DOHH2 (cell line): Measurements from ENCODE around the gene SLC37A1.

ENCODE experiments used
- H3F3A ChIP-seq: fragments of 200-600 bp; sonication (generic), shearing (Covaris generic); 2 replicates; pipeline ENCODE4 v1.6.0; 2016; ENCODE audit warnings: antibody characterized with exemption, mild to moderate bottlenecking; ENCODE audit not compliant: control insufficient read depth, insufficient read depth
- H3K27ac ChIP-seq: fragments of 200-600 bp; sonication (generic); 2 replicates; pipeline ENCODE4 v1.5.1; 2014; ENCODE audit warnings: low read depth, mild to moderate bottlenecking, low read length, moderate library complexity
- H3K27me3 ChIP-seq: fragments of 200-600 bp; sonication (generic); 2 replicates; pipeline ENCODE4 v1.6.1; 2014; ENCODE audit warnings: mild to moderate bottlenecking, low read length, mixed read lengths; ENCODE audit not compliant: control insufficient read depth
- H3K36me3 ChIP-seq: fragments of 200-600 bp; sonication (generic); 2 replicates; pipeline ENCODE4 v1.6.1; 2014; ENCODE audit warnings: mild to moderate bottlenecking, low read length, moderate library complexity, mixed read lengths; ENCODE audit not compliant: control insufficient read depth
- H3K4me1 ChIP-seq: fragments of 200-600 bp; sonication (generic); 2 replicates; pipeline ENCODE4 v1.6.1; 2014; ENCODE audit warnings: mild to moderate bottlenecking, low read length, mixed read lengths; ENCODE audit not compliant: control insufficient read depth
- H3K4me2 ChIP-seq: fragments of 200-600 bp; sonication (generic); 2 replicates; pipeline ENCODE4 v1.6.0; 2014; ENCODE audit warnings: mild to moderate bottlenecking, low read length, moderate library complexity
- H3K4me3 ChIP-seq: fragments of 200-600 bp; sonication (generic); 2 replicates; pipeline ENCODE4 v1.5.1; 2014; ENCODE audit warnings: mild to moderate bottlenecking, low read length, mixed read lengths
- H3K79me2 ChIP-seq: fragments of 200-600 bp; sonication (generic); 2 replicates; pipeline ENCODE4 v1.6.1; 2014; ENCODE audit warnings: mild to moderate bottlenecking, low read length, mixed read lengths; ENCODE audit not compliant: control insufficient read depth
- H3K9me2 ChIP-seq: fragments of 200-600 bp; sonication (generic); replicated peaks from 2 replicates; pipeline ENCODE4 v1.6.1; 2014; ENCODE audit warnings: mild to moderate bottlenecking, low read length, mixed read lengths; ENCODE audit not compliant: control insufficient read depth
- H3K9me3 ChIP-seq: fragments of 200-600 bp; sonication (generic); 2 replicates; pipeline ENCODE4 v1.6.1; 2014; ENCODE audit warnings: antibody characterized with exemption, low read length, mixed read lengths; ENCODE audit not compliant: control insufficient read depth, insufficient read depth
- H4K20me1 ChIP-seq: fragments of 200-600 bp; sonication (generic); 2 replicates; pipeline ENCODE4 v1.6.0; 2014; ENCODE audit warnings: low read depth, mild to moderate bottlenecking, antibody characterized with exemption, low read length, moderate library complexity; ENCODE audit not compliant: control insufficient read depth, insufficient read depth
- EZH2phosphoT487 ChIP-seq: fragments of 200-600 bp; sonication (generic); IDR thresholded peaks from 2 replicates; pipeline ENCODE4 v1.6.1; 2017; ENCODE audit warnings: borderline replicate concordance, mild to moderate bottlenecking, antibody characterized with exemption, low read length, moderate library complexity, mixed read lengths
- TF ChIP-seq, protein P1 (sequence below): fragments of 200-600 bp; sonication (generic); IDR thresholded peaks from one replicate; pipeline ENCODE4 v1.5.1; 2014; ENCODE audit warnings: antibody characterized with exemption, mild to moderate bottlenecking, low read depth, low read length; ENCODE audit not compliant: poor library complexity, severe bottlenecking

The SLC37A1 gene

DNA sequence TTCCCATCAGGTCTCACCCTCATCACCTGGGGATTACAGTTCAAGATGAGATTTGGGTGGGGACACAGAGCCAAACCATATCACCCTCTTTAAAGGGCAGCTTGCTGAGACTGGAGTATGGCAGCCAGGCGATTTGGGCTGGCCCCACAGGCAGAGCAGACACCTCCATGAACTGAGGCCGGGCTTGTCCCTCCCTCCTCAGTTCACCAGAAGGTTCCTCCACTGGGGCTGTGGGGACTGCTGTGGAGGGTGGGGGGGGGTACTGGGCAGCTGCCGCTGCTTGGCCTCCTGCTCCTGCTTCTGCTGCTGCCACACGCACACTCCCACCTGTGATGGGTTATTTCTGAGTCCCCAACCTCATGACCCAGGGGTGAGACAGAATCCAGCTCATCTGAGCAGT is 85.8 kb downstream of the SLC37A1 start:
- H3K9me3 ChIP-seq: peaks cover 4% of the 10 kb centered on the region; the same call in 1 of the 2 replicates
- H3F3A ChIP-seq: no peaks in the 10 kb centered on the region
- no peaks in the 10 kb centered on the region for H3K9me2 ChIP-seq
- no peaks in the 10 kb centered on the region for H3K36me3 ChIP-seq
- H3K4me3 ChIP-seq: no peak overlapping the region
- no peaks in the 10 kb centered on the region for H3K79me2 ChIP-seq
- TF ChIP-seq, protein P1, sequence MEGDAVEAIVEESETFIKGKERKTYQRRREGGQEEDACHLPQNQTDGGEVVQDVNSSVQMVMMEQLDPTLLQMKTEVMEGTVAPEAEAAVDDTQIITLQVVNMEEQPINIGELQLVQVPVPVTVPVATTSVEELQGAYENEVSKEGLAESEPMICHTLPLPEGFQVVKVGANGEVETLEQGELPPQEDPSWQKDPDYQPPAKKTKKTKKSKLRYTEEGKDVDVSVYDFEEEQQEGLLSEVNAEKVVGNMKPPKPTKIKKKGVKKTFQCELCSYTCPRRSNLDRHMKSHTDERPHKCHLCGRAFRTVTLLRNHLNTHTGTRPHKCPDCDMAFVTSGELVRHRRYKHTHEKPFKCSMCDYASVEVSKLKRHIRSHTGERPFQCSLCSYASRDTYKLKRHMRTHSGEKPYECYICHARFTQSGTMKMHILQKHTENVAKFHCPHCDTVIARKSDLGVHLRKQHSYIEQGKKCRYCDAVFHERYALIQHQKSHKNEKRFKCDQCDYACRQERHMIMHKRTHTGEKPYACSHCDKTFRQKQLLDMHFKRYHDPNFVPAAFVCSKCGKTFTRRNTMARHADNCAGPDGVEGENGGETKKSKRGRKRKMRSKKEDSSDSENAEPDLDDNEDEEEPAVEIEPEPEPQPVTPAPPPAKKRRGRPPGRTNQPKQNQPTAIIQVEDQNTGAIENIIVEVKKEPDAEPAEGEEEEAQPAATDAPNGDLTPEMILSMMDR: no peak
- TF ChIP-seq EZH2phosphoT487: no peak
- no peaks in the 10 kb centered on the region for H4K20me1 ChIP-seq
- H3K27me3 ChIP-seq: peaks cover 18% of the 10 kb centered on the region
- H3K27ac ChIP-seq: no peak overlapping the region
- no peak overlapping the region for H3K4me2 ChIP-seq
- H3K4me1 ChIP-seq: no peaks in the 10 kb centered on the region

DNA sequence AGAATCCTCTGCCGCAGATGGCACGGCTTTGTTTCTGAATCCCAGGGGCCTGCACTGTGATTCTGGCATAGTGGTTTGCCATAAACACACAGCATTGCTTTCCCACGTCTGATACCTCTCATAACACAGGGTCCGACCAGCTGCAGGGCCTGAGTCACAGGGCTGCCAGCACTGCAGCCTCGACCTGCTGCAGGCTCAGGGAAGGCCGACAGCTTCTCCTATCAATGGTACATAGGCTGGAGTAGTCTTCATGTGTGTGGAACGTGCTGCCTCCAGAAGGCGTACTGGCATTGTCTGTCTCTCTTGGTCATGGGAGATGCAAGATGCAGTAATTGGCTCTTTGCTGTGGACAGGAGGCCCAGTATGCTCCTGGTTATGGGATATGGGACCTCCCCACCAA is 86.3 kb downstream of the SLC37A1 start:
- H3K27ac ChIP-seq: no peak overlapping the region
- no peaks in the 10 kb centered on the region for H3K36me3 ChIP-seq
- no peaks in the 10 kb centered on the region for H4K20me1 ChIP-seq
- no peaks in the 10 kb centered on the region for H3K9me2 ChIP-seq
- H3K4me3 ChIP-seq: no peak overlapping the region
- H3K4me1 ChIP-seq: no peaks in the 10 kb centered on the region
- H3K27me3 ChIP-seq: peaks cover 18% of the 10 kb centered on the region
- H3F3A ChIP-seq: no peaks in the 10 kb centered on the region
- H3K4me2 ChIP-seq: no peak overlapping the region
- TF ChIP-seq, protein P1: no peak
- TF ChIP-seq EZH2phosphoT487: no peak
- peaks cover 7% of the 10 kb centered on the region; the same call in 1 of the 2 replicates for H3K9me3 ChIP-seq
- H3K79me2 ChIP-seq: no peaks in the 10 kb centered on the region

DNA sequence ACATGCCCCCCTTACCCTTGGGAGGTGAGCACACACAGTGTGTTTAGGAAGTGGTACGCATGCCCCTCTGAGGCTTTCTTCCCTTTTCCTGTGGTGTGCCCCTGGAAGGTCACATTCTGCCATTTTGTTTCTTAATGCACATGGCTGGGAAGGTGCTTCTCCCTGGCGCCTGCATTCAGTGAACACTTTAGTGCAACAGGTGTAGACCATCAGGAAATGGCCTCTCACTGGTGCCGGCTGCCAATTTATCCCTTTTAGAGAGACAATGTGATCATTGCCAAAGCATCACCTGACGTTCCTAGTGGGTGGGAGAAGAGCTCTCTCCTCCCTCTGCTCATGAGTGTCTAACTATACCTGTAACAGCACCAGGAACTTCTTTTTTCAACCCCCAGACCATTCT is 88.0 kb downstream of the SLC37A1 start:
- H3K4me1 ChIP-seq: no peaks in the 10 kb centered on the region
- H3K27ac ChIP-seq: no peak overlapping the region
- H3K4me2 ChIP-seq: no peak overlapping the region
- no peaks in the 10 kb centered on the region for H3K9me2 ChIP-seq
- H4K20me1 ChIP-seq: no peaks in the 10 kb centered on the region
- no peaks in the 10 kb centered on the region for H3K79me2 ChIP-seq
- H3K27me3 ChIP-seq: peaks cover 13% of the 10 kb centered on the region
- H3K4me3 ChIP-seq: no peak overlapping the region
- H3F3A ChIP-seq: no peaks in the 10 kb centered on the region
- no peaks in the 10 kb centered on the region for H3K36me3 ChIP-seq
- no peak for TF ChIP-seq EZH2phosphoT487
- TF ChIP-seq, protein P1: no peak
- peaks cover 20% of the 10 kb centered on the region for H3K9me3 ChIP-seq
